BJ (cell line): Measurements from ENCODE around the gene NCSTN. TPM values are rescaled to one million over a fixed set of nuclear protein-coding genes. Genes with fewer than 3 reads are reported as not detected.

Experiments
- CTCF ChIA-PET: fragments of 350-600 bp; formaldehyde crosslinking; extraction: SDS; loops from one replicate; lab custom pipeline; 2021; ENCODE audit warnings: antibody characterized with exemption, inconsistent platforms; lab: Yijun Ruan, JAX
- POLR2A ChIA-PET: fragments of 300-600 bp; sonication (Branson Sonifier 250); formaldehyde crosslinking; extraction: SDS; loops from one replicate; lab custom pipeline; 2021; ENCODE audit warnings: antibody characterized with exemption; lab: Charles Lee
- DNase-seq: peaks from one replicate; pipeline ENCODE4 v3.0.0-alpha.2; 2011; ENCODE audit warnings: low read depth
- H3K27me3 ChIP-seq: 2 replicates; pipeline ENCODE4 v1.6.0; 2011; ENCODE audit warnings: low read length; ENCODE audit not compliant: control insufficient read depth, insufficient read depth
- H3K36me3 ChIP-seq: 2 replicates; pipeline ENCODE4 v1.5.1; 2011; ENCODE audit warnings: low read length; ENCODE audit not compliant: control insufficient read depth, insufficient read depth
- H3K4me3 ChIP-seq: 2 replicates; pipeline ENCODE4 v1.5.1; 2011; ENCODE audit warnings: low read depth, mild to moderate bottlenecking, control low read depth, low read length
- polyA plus RNA-seq: library from polyadenylated mRNA; depleted of rRNA; stranded (reverse); fragments of >200 nt; gene quantifications from 2 replicates; pipeline ENCODE4 v1.2.3, GENCODE V29; 2011
- TF ChIP-seq, protein P1 (sequence below): IDR thresholded peaks from 2 replicates; pipeline ENCODE4 v1.5.1; 2011; ENCODE audit warnings: low read depth, mild to moderate bottlenecking, control low read depth, inconsistent platforms, low read length, moderate library complexity; ENCODE audit not compliant: insufficient read depth

NCSTN gene
- polyA plus RNA-seq, 1 experiment = 260 TPM

DNA sequence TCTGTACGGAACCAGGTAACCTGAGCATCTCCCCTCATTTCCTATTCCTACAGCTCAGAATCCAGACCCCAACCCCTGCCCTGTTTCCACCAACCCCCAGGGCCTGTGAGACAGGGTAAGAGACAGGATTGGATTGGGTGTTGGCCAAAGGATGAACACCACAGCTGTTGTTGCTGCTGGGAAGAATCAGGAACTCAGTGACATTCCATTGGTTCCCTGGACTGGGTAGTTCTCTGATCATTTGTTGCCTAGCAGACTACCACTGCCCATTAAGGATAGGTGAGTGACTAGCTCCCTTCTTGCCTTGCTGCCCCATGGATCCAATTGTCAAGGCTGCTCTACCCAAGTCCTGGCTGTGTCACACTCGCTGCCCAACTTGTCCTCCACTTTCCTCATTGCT lies 10.0 kb downstream of the NCSTN start:
- TF ChIP-seq, protein P1, sequence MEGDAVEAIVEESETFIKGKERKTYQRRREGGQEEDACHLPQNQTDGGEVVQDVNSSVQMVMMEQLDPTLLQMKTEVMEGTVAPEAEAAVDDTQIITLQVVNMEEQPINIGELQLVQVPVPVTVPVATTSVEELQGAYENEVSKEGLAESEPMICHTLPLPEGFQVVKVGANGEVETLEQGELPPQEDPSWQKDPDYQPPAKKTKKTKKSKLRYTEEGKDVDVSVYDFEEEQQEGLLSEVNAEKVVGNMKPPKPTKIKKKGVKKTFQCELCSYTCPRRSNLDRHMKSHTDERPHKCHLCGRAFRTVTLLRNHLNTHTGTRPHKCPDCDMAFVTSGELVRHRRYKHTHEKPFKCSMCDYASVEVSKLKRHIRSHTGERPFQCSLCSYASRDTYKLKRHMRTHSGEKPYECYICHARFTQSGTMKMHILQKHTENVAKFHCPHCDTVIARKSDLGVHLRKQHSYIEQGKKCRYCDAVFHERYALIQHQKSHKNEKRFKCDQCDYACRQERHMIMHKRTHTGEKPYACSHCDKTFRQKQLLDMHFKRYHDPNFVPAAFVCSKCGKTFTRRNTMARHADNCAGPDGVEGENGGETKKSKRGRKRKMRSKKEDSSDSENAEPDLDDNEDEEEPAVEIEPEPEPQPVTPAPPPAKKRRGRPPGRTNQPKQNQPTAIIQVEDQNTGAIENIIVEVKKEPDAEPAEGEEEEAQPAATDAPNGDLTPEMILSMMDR = no peak
- no peak for DNase-seq
- Histone ChIP-seq H3K4me3 (no peak overlapping the region), H3K36me3 (peaks cover 47% of the 10 kb centered on the region), H3K27me3 (no peaks in the 10 kb centered on the region)
- CTCF ChIA-PET = interaction anchor here (0.7 to 6.2 kb wide), 5 partner anchors 10 to 52 kb away, joined by 3 to 86 read pairs (median 4); no protein-coding TSS in a partner anchor
- POLR2A ChIA-PET = no interaction called here

DNA sequence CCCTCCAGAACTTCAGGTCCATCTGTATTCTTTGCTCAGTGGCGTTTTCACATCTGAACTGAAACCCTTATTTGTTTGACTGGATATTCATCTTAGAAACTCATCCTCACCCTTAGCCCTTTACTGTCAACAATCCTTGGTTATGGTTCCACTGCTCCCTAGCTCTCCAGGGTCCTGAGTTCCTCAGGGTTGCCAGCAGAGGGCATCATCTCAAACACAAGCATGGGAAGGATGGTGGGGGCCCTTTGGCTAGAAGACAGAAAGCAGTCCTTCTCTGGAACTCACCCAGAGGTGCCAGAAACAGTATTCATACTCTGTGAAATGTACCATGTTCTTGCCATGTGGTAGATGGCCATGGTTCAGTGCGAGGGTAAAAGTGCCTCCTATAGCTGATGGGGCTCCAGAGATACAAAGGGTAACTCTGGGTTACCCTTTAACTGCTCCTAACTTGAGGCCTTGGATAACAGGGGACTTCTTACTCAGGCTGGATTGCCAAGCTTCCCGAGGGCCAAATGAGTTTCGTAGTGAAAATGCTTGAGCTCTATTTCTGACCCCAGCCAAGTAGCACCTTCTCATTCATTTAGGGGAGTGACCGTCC lies 11.3 kb downstream of the NCSTN start:
- DNase-seq = no peak
- ChIA-PET POLR2A (no interaction called here), CTCF (interaction anchor here (1.0 to 6.2 kb wide), 12 partner anchors 9 to 251 kb away, joined by 3 to 86 read pairs (median 4); no protein-coding TSS in a partner anchor)
- no peak overlapping the region for H3K4me3 ChIP-seq
- no peaks in the 10 kb centered on the region for H3K27me3 ChIP-seq
- TF ChIP-seq, protein P1 = peak; percentile 61
- H3K36me3 ChIP-seq = peaks cover 44% of the 10 kb centered on the region

DNA sequence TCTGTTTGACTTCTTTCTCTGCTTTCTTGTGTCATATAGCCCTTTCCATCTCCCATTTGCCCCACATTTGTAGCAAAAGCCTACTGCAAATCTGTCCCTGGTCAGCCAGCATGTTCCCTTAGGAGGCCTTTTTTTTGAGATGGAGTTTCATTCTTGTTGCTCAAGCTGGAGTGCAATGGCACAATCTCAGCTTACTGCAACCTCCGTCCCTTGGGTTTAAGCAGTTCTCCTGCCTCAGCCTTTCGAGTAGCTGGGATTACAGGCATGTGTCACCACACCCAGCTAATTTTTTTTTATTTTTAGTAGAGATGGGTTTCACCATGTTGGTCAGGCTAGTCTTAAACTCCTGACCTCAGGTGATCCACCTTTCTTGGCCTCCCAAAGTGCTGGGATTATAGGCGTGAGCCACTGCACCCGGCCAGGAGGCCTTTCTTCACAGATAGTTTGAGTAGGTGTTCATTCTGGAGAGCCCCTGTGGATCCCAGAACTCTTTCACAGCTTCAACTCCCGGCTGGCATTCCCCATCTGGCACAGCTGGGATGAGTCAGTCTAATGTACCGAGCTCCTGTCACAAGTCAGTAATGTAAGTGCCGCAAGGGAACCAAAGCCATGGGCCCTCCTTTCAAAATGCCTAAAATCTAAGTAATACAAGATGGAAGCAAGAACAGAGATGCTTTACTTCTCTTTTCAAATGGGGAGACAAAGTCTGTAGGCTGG lies 14.3 kb downstream of the NCSTN start:
- Histone ChIP-seq H3K36me3 (peaks cover 42% of the 10 kb centered on the region), H3K4me3 (no peak overlapping the region), H3K27me3 (no peaks in the 10 kb centered on the region)
- TF ChIP-seq, protein P1 = no peak
- ChIA-PET CTCF (interaction anchor here (0.9 to 2.7 kb wide), 7 partner anchors 9 to 272 kb away, joined by 3 to 22 read pairs (median 3); partner anchors contain the start of gene NHLH1), POLR2A (interaction anchor here (0.7 kb wide), 1 partner anchor 208 kb away, joined by 3 read pairs; no protein-coding TSS in a partner anchor)
- DNase-seq = no peak

DNA sequence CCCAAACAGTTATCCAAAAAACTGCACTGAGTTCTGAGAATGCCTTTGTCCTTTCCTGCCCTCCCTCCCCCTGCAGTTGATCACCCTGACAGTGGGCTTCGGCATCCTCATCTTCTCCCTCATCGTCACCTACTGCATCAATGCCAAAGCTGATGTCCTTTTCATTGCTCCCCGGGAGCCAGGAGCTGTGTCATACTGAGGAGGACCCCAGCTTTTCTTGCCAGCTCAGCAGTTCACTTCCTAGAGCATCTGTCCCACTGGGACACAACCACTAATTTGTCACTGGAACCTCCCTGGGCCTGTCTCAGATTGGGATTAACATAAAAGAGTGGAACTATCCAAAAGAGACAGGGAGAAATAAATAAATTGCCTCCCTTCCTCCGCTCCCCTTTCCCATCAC lies 14.9 kb downstream of the NCSTN start:
- Histone ChIP-seq H3K27me3 (no peaks in the 10 kb centered on the region), H3K4me3 (no peak overlapping the region), H3K36me3 (peaks cover 36% of the 10 kb centered on the region)
- ChIA-PET POLR2A (no interaction called here), CTCF (interaction anchor here (0.9 to 2.7 kb wide), 7 partner anchors 8 to 272 kb away, joined by 3 to 22 read pairs (median 3); partner anchors contain the start of gene NHLH1)
- TF ChIP-seq, protein P1 = no peak
- DNase-seq = no peak

DNA sequence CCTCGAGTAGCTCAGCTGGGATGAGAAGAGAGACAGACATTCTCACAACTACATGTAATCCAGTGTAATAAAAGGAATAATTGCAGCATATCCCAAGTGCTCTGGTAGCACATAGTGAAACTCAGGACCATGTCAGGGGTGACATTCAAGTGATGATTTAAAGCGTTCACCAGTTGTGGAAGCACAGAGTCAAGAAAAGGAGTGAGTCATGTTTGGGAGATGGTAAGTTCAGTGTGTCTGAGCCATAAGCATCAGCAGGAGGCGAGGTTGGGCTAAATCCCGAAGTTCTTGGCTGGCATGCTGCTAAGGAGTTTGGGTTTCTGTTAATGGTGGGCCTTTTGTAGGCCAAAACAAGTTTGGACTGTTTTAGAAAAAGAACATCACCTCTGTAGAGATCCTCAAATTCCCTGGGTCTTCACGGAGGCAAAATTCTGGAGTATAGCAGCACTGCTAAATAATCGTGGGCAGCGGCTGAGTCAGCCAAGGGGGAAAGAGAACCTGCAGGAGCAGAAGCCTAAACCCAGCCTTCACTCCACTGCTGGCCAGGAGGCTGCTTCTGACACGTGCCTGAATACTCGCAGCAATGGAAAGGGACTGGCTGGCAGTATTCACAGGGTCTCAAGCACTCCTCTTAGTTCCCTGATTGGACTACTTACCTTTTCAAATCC lies 16.5 kb downstream of the NCSTN start:
- TF ChIP-seq, protein P1 = no peak
- POLR2A ChIA-PET = no interaction called here
- Histone ChIP-seq H3K27me3 (no peaks in the 10 kb centered on the region), H3K36me3 (peaks cover 25% of the 10 kb centered on the region), H3K4me3 (no peak overlapping the region)
- no peak for DNase-seq
- CTCF ChIA-PET = no interaction called here
